OCI-LY7 (cell line): Measurements from ENCODE around the gene SCYGR7.

Source experiments
- EZH2phosphoT487 ChIP-seq: fragments of 200-600 bp; sonication (generic); IDR thresholded peaks from 2 replicates; pipeline ENCODE4 v1.6.1; 2018; ENCODE audit warnings: low read depth, borderline replicate concordance, mild to moderate bottlenecking, mixed run types, antibody characterized with exemption, low read length, moderate library complexity, mixed read lengths
- TF ChIP-seq, protein P1 (sequence below): fragments of 200-600 bp; sonication (generic); conservative IDR thresholded peaks from 2 replicates; pipeline ENCODE4 v1.5.1; 2014; ENCODE audit warnings: mild to moderate bottlenecking, antibody characterized with exemption, low read length, moderate library complexity, mixed read lengths

- TF ChIP-seq, protein P1, sequence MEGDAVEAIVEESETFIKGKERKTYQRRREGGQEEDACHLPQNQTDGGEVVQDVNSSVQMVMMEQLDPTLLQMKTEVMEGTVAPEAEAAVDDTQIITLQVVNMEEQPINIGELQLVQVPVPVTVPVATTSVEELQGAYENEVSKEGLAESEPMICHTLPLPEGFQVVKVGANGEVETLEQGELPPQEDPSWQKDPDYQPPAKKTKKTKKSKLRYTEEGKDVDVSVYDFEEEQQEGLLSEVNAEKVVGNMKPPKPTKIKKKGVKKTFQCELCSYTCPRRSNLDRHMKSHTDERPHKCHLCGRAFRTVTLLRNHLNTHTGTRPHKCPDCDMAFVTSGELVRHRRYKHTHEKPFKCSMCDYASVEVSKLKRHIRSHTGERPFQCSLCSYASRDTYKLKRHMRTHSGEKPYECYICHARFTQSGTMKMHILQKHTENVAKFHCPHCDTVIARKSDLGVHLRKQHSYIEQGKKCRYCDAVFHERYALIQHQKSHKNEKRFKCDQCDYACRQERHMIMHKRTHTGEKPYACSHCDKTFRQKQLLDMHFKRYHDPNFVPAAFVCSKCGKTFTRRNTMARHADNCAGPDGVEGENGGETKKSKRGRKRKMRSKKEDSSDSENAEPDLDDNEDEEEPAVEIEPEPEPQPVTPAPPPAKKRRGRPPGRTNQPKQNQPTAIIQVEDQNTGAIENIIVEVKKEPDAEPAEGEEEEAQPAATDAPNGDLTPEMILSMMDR: no peak
- TF ChIP-seq EZH2phosphoT487: no peak
Measured at GRCh38 chr2:227717687-227718567, 10.2 kb upstream of the SCYGR7 start, which contains the start of gene SLC19A3.
